H9 (cell line): ENCODE data around the gene USP46. TPM values are rescaled to one million over a fixed set of nuclear protein-coding genes. Genes with fewer than 3 reads are reported as not detected.

Experiments used
- DNase-seq: peaks from one replicate; pipeline ENCODE4 v3.0.0-alpha.2; 2017
- H2AFZ ChIP-seq: one replicate; pipeline ENCODE4 v1.6.1; 2013; ENCODE audit warnings: mild to moderate bottlenecking, low read length, control low read depth, moderate library complexity
- H2AK5ac ChIP-seq: 2 replicates; pipeline ENCODE4 v1.6.1; 2013; ENCODE audit warnings: low read length, control low read depth, mixed read lengths; ENCODE audit not compliant: insufficient read length
- H2BK120ac ChIP-seq: one replicate; pipeline ENCODE4 v1.6.1; 2013; ENCODE audit warnings: low read depth, mild to moderate bottlenecking, low read length, control low read depth, inconsistent platforms; ENCODE audit not compliant: poor library complexity, severe bottlenecking
- H2BK12ac ChIP-seq: 2 replicates; pipeline ENCODE4 v1.6.1; 2013; ENCODE audit warnings: low read length, control low read depth, mixed read lengths, low read depth; ENCODE audit not compliant: insufficient read length
- H2BK15ac ChIP-seq: 2 replicates; pipeline ENCODE4 v1.6.1; 2013; ENCODE audit warnings: low read depth, low read length, control low read depth
- H2BK20ac ChIP-seq: one replicate; pipeline ENCODE4 v1.6.1; 2013; ENCODE audit warnings: low read depth, mild to moderate bottlenecking, low read length, control low read depth, inconsistent platforms; ENCODE audit not compliant: poor library complexity, severe bottlenecking
- H2BK5ac ChIP-seq: 2 replicates; pipeline ENCODE4 v1.6.1; 2013; ENCODE audit warnings: low read length, control low read depth, mixed read lengths; ENCODE audit not compliant: insufficient read length
- H3K14ac ChIP-seq: 2 replicates; pipeline ENCODE4 v1.6.1; 2013; ENCODE audit warnings: low read length, control low read depth; ENCODE audit not compliant: insufficient read depth
- H3K18ac ChIP-seq: 2 replicates; pipeline ENCODE4 v1.6.1; 2013; ENCODE audit warnings: low read depth, mild to moderate bottlenecking, mixed read lengths, low read length, control low read depth; ENCODE audit not compliant: insufficient read length
- H3K23ac ChIP-seq: 2 replicates; pipeline ENCODE4 v1.6.1; 2013; ENCODE audit warnings: low read length, control low read depth, mixed read lengths, low read depth; ENCODE audit not compliant: insufficient read length
- H3K23me2 ChIP-seq: 2 replicates; pipeline ENCODE4 v1.6.1; 2013; ENCODE audit warnings: low read depth, mild to moderate bottlenecking, mixed read lengths, low read length, control low read depth; ENCODE audit not compliant: insufficient read length, poor library complexity, severe bottlenecking
- H3K27ac ChIP-seq: 2 replicates; pipeline ENCODE4 v1.5.1; 2013; ENCODE audit warnings: low read length, control low read depth, mixed read lengths, low read depth; ENCODE audit not compliant: insufficient read length
- H3K27me3 ChIP-seq: 2 replicates; pipeline ENCODE4 v1.6.1; 2013; ENCODE audit warnings: low read length, control low read depth, inconsistent platforms; ENCODE audit not compliant: insufficient read depth
- H3K4ac ChIP-seq: 2 replicates; pipeline ENCODE4 v1.6.1; 2013; ENCODE audit warnings: low read depth, mild to moderate bottlenecking, control low read depth, inconsistent platforms, low read length, moderate library complexity
- H3K4me1 ChIP-seq: 2 replicates; pipeline ENCODE4 v1.6.1; 2013; ENCODE audit warnings: low read length, control low read depth, inconsistent platforms; ENCODE audit not compliant: insufficient read depth
- H3K4me2 ChIP-seq: 2 replicates; pipeline ENCODE4 v1.6.1; 2013; ENCODE audit warnings: low read length, control low read depth, mixed read lengths; ENCODE audit not compliant: insufficient read length, insufficient read depth
- H3K56ac ChIP-seq: 2 replicates; pipeline ENCODE4 v1.6.1; 2013; ENCODE audit warnings: low read depth, mild to moderate bottlenecking, mixed read lengths, low read length, control low read depth; ENCODE audit not compliant: insufficient read length
- H3K79me1 ChIP-seq: 2 replicates; pipeline ENCODE4 v1.6.1; 2013; ENCODE audit warnings: low read depth, mild to moderate bottlenecking, moderate library complexity, low read length, control low read depth, inconsistent platforms; ENCODE audit not compliant: insufficient read depth, poor library complexity, severe bottlenecking
- H3K79me2 ChIP-seq: 2 replicates; pipeline ENCODE4 v1.6.1; 2013; ENCODE audit warnings: low read length, control low read depth, inconsistent platforms; ENCODE audit not compliant: insufficient read depth
- H3K9ac ChIP-seq: 2 replicates; pipeline ENCODE4 v1.6.1; 2013; ENCODE audit warnings: low read length, control low read depth, mixed read lengths; ENCODE audit not compliant: insufficient read length; ENCODE audit errors: extremely low read depth
- H3K9me3 ChIP-seq: one replicate; pipeline ENCODE4 v1.6.1; 2013; ENCODE audit warnings: low read depth, low read length, inconsistent platforms; ENCODE audit not compliant: control insufficient read depth
- H3T11ph ChIP-seq: one replicate; pipeline ENCODE4 v1.6.1; 2013; ENCODE audit warnings: mild to moderate bottlenecking, low read length, control low read depth, inconsistent platforms
- H4K20me1 ChIP-seq: one replicate; pipeline ENCODE4 v1.6.1; 2013; ENCODE audit not compliant: control insufficient read depth, insufficient read length, insufficient read depth
- H4K5ac ChIP-seq: 2 replicates; pipeline ENCODE4 v1.6.1; 2013; ENCODE audit warnings: low read depth, mild to moderate bottlenecking, mixed read lengths, low read length, control low read depth; ENCODE audit not compliant: insufficient read length
- H4K8ac ChIP-seq: replicated peaks from 2 replicates; pipeline ENCODE4 v1.6.1; 2013; ENCODE audit warnings: low read length, control low read depth, mixed read lengths, low read depth; ENCODE audit not compliant: insufficient read length
- H4K91ac ChIP-seq: 2 replicates; pipeline ENCODE4 v1.6.1; 2013; ENCODE audit warnings: low read depth, mild to moderate bottlenecking, moderate library complexity, mixed read lengths, low read length, control low read depth; ENCODE audit not compliant: insufficient read length
- H3K27ac Mint-ChIP-seq, 3 experiments: 2 replicates in 2 of 3; 3 replicates in 1 of 3; pipeline ENCODE4 v1.8.0; 2020 to 2021; ENCODE audit warnings: mixed read lengths in 3 of 3, mild to moderate bottlenecking in 1 of 3, moderate library complexity in 1 of 3
- H3K27me3 Mint-ChIP-seq: 2 replicates; pipeline ENCODE4 v1.8.0; 2021; ENCODE audit warnings: low read depth, mild to moderate bottlenecking, moderate library complexity, mixed read lengths
- H3K36me3 Mint-ChIP-seq, 3 experiments: 2 replicates in 2 of 3; 3 replicates in 1 of 3; pipeline ENCODE4 v1.8.0; 2020 to 2021; ENCODE audit warnings: low read depth in 3 of 3, mixed read lengths in 3 of 3; ENCODE audit not compliant: insufficient read depth in 1 of 3
- H3K4me1 Mint-ChIP-seq, 2 experiments: 2 replicates each; pipeline ENCODE4 v1.8.0; 2020; ENCODE audit warnings: mixed read lengths in 2 of 2
- H3K4me3 Mint-ChIP-seq, 2 experiments: 2 replicates in 1 of 2; 3 replicates in 1 of 2; pipeline ENCODE4 v1.8.0; 2020 to 2021; ENCODE audit warnings: mild to moderate bottlenecking in 2 of 2, mixed read lengths in 2 of 2, moderate library complexity in 1 of 2
- H3K9me3 Mint-ChIP-seq, 2 experiments: 2 replicates in 1 of 2; 3 replicates in 1 of 2; pipeline ENCODE4 v1.8.0; 2020; ENCODE audit warnings: mild to moderate bottlenecking in 2 of 2, mixed read lengths in 2 of 2, moderate library complexity in 1 of 2
- WGBS: extraction: QIAGEN DNeasy Blood & Tissue Kit; methylation state at CpG from one replicate; pipeline ENCODE4 v1.1.7; 2013; ENCODE audit warnings: missing lambda C conversion rate, low lambda C conversion rate, mixed read lengths; ENCODE audit not compliant: insufficient read length; ENCODE audit errors: extremely low coverage; 5-methylcytosine and 5-hydroxymethylcytosine counted together
- total RNA-seq: library from RNA; stranded (reverse); gene quantifications from 2 replicates; pipeline ENCODE4 v1.2.1, GENCODE V29; 2021
- TF ChIP-seq, protein P1 (sequence below): fragments of 200-600 bp; sonication (generic); conservative IDR thresholded peaks from 3 replicates; pipeline ENCODE4 v1.8.0; 2021; ENCODE audit warnings: antibody characterized with exemption, mild to moderate bottlenecking

Gene USP46
- total RNA-seq, 1 experiment from 2014 or later, result 59.8 TPM

- Mint-ChIP-seq H3K36me3 (peaks cover 0 to 9% (median 0%) of the 10 kb centered on the region in 3 experiments; a peak in 2 of 7 replicates), H3K27me3 (no peaks in the 10 kb centered on the region; the same call in 1 of the 2 replicates), H3K4me1 (peaks cover 24 to 25% of the 10 kb centered on the region in 2 experiments), H3K9me3 (no peaks in the 10 kb centered on the region), H3K27ac (no peak overlapping the region), H3K4me3 (no peak overlapping the region)
- H4K91ac ChIP-seq, result no peak overlapping the region
- no peak overlapping the region for H3K18ac ChIP-seq
- no peak overlapping the region for H2BK20ac ChIP-seq
- H4K8ac ChIP-seq, result no peak overlapping the region
- H3T11ph ChIP-seq, result no peak overlapping the region
- no peaks in the 10 kb centered on the region for H3K79me1 ChIP-seq
- no peak overlapping the region for H2BK120ac ChIP-seq
- H2BK15ac ChIP-seq, result no peak overlapping the region
- no peak overlapping the region for H3K23ac ChIP-seq
- H3K4me1 ChIP-seq, result 0 out of 2 replicates have a peak, but pooled peaks cover 2% of the 10 kb centered on the region
- TF ChIP-seq, protein P1, sequence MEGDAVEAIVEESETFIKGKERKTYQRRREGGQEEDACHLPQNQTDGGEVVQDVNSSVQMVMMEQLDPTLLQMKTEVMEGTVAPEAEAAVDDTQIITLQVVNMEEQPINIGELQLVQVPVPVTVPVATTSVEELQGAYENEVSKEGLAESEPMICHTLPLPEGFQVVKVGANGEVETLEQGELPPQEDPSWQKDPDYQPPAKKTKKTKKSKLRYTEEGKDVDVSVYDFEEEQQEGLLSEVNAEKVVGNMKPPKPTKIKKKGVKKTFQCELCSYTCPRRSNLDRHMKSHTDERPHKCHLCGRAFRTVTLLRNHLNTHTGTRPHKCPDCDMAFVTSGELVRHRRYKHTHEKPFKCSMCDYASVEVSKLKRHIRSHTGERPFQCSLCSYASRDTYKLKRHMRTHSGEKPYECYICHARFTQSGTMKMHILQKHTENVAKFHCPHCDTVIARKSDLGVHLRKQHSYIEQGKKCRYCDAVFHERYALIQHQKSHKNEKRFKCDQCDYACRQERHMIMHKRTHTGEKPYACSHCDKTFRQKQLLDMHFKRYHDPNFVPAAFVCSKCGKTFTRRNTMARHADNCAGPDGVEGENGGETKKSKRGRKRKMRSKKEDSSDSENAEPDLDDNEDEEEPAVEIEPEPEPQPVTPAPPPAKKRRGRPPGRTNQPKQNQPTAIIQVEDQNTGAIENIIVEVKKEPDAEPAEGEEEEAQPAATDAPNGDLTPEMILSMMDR, result no peak
- H3K14ac ChIP-seq, result no peak overlapping the region
- no peak overlapping the region for H3K27ac ChIP-seq
- H3K23me2 ChIP-seq, result no peaks in the 10 kb centered on the region
- H3K79me2 ChIP-seq, result no peaks in the 10 kb centered on the region
- no peak overlapping the region for H3K56ac ChIP-seq
- no peak overlapping the region for H2BK5ac ChIP-seq
- H3K4ac ChIP-seq, result no peak overlapping the region
- WGBS, result no CpG with 5 or more reads among the region's 5 CpGs
- no peak overlapping the region for H4K5ac ChIP-seq
- H3K9me3 ChIP-seq, result no peaks in the 10 kb centered on the region
- no peak overlapping the region for H2BK12ac ChIP-seq
- no peak overlapping the region for H3K4me2 ChIP-seq
- H4K20me1 ChIP-seq, result no peaks in the 10 kb centered on the region
- DNase-seq, result no peak
- no peak overlapping the region for H3K9ac ChIP-seq
- no peak overlapping the region for H2AFZ ChIP-seq
- no peak overlapping the region for H2AK5ac ChIP-seq
- H3K27me3 ChIP-seq, result no peaks in the 10 kb centered on the region
Measured at GRCh38 chr4:52574036-52574435, 85.1 kb downstream of the USP46 start.
